ENCODE data around the gene MAP3K7. TPM values are rescaled to one million over a fixed set of nuclear protein-coding genes. Genes with fewer than 3 reads are reported as not detected.

MAP3K7 gene
- total RNA-seq, 4 donors from 2014 or later, result 21.7 to 27.9 (median 25.3) TPM

GRCh38 chr6:90533615-90534336 lies 53.1 kb downstream of the MAP3K7 start:
- DNase-seq (ENCODE audit: low spot score), result no peak
- ATAC-seq (ENCODE audit: low FRiP score), result no peak

GRCh38 chr6:90530882-90531281 lies 56.0 kb downstream of the MAP3K7 start:
- ATAC-seq (ENCODE audit: low FRiP score) (no peak), DNase-seq (ENCODE audit: low spot score) (no peak)

More at GRCh38 chr6:90533615-90534336, 53.1 kb downstream of the MAP3K7 start:
- TF ChIP-seq, protein P1, sequence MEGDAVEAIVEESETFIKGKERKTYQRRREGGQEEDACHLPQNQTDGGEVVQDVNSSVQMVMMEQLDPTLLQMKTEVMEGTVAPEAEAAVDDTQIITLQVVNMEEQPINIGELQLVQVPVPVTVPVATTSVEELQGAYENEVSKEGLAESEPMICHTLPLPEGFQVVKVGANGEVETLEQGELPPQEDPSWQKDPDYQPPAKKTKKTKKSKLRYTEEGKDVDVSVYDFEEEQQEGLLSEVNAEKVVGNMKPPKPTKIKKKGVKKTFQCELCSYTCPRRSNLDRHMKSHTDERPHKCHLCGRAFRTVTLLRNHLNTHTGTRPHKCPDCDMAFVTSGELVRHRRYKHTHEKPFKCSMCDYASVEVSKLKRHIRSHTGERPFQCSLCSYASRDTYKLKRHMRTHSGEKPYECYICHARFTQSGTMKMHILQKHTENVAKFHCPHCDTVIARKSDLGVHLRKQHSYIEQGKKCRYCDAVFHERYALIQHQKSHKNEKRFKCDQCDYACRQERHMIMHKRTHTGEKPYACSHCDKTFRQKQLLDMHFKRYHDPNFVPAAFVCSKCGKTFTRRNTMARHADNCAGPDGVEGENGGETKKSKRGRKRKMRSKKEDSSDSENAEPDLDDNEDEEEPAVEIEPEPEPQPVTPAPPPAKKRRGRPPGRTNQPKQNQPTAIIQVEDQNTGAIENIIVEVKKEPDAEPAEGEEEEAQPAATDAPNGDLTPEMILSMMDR (IDR thresholded peaks at IDR 0.05), result no peak

DNA sequence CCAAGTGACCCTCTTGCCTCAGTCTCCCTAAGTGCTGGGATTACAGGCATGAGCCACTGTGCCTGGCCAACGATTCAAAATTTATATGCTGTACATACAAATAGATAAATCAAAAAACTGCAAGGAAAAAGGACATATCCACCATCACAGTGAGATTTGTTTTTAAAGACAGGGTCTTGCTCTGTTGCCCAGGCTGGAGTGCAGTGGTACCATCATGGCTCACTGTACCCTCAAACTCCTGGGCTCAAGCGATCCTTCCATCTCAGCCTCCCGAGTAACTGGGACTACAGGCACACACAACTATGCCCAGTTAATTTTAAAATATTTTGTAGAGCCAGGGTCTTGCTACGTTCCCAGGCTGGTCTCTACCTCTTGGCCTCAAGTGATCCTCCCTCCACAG lies 61.5 kb downstream of the MAP3K7 start:
- ATAC-seq (ENCODE audit: low FRiP score) (no peak), DNase-seq (ENCODE audit: low spot score) (no peak)
- TF ChIP-seq, protein P1 (IDR thresholded peaks at IDR 0.05), result no peak

More at GRCh38 chr6:90530882-90531281, 56.0 kb downstream of the MAP3K7 start:
- TF ChIP-seq, protein P1 (IDR thresholded peaks at IDR 0.05), result no peak

DNA sequence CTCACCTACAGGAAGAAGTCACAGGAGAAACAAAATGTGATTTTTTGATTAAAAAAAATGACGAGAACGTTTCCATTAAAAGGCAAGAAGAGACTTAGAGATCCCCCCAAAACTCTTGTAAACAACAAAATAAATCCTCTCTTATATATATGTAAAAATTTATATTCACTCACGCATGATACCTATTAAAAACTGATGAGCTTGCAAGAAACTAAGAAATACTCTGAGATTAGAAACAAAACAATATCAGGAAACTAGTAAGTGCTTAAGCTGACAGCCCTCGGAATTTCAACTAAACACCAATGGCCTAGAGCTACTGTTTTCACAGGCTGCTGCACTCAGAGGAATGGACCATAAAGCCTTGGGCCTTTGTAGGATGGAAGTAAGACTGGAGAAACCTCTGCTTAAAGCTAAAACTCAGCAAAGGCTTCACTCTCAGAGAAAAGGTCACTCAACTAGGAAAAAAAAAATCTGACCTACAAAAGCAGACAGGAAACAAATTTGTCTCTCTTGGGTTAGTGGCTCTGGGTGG lies 63.0 kb downstream of the MAP3K7 start:
- ATAC-seq (ENCODE audit: low FRiP score) (no peak), DNase-seq (ENCODE audit: low spot score) (no peak)
- TF ChIP-seq, protein P1 (IDR thresholded peaks at IDR 0.05), result no peak

DNA sequence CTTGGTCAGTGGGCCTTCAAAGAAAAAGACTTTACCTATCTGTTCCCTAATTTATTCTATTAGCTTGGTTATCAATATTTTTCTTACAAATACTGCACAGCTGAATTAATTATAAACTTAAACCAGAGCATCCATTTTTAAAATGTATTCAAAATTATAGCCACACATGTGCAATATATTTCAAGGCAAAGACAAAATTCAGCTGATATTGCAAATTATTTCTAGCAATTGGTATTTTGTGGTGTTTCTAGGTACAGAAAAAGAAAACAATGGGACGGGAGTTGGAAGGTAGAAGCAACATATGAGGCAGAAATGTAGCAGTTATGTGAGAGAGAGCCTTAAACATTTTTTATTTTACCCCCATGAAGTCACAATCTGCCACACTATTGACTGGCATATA lies 64.9 kb downstream of the MAP3K7 start:
- ATAC-seq (ENCODE audit: low FRiP score) (no peak), DNase-seq (ENCODE audit: low spot score) (no peak)
- TF ChIP-seq, protein P1 (IDR thresholded peaks at IDR 0.05), result no peak

DNA sequence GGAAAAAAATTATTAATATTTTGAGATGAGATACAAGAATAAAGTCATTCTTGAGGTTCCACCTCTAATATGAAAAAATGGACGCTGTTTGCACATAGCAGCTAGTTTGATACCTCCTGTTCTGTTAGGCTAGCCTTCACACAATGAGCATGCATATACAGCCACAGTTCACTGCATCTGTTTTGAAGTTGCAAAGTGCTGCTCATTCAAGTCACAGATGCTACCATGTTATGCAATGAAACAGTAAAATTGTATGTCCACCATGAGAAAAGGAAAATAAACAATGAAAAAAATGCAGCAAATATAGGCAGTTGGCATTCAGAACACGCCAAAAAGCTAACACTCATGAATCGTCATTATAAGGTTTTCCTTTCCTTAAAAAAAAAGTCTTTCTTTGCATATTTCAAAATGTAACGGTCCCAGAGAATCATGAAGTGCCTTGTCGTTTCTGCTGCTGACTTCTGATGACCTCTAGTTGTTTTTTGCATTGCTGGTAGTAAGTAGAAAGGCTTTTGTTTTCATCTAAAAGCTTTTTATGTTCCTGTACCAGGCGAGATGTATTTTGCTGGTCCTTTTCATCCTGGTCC lies 70.7 kb downstream of the MAP3K7 start:
- no peak for ATAC-seq (ENCODE audit: low FRiP score)
- no peak for DNase-seq (ENCODE audit: low spot score)
- TF ChIP-seq, protein P1 (IDR thresholded peaks at IDR 0.05), result no peak
